HG03097 (cell line): ENCODE measurements around the gene FOXD4L5.
"Not testable (repeated sequence)": the region's sequence is repeated elsewhere in the genome, so short reads cannot be mapped to it uniquely, and the experiment has no call there.

Experiments
- ATAC-seq: cut with Tn5 transposase; IDR thresholded peaks from one replicate; pipeline ENCODE4 v1.9.1; 2021; ENCODE audit not compliant: unreplicated experiment, low FRiP score

FOXD4L5 gene

DNA sequence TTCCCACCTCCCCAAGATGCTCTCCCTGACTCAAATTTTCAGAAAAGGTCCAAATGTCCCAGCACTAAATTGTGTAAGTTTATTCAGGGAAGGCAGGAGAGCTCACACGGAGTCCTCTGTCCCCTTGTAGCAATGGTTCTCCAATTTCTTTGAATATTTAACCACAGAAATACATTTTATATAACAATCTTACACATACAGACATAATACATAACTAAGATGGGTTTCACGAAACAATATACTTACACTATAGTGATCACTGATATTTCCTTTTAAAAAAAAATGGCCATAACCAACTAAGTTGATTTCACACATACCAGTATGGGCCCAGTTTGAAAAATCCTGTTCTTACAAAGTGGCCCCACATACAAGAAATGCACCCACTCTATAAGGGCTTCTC is at the start of gene FOXD4L5:
Gene FOXD4L5, minus strand, starts transcription at position 101 of the 400 bp plus-strand sequence. CDS start 832 bp downstream, outside the sequence.
- ATAC-seq, result not testable (repeated sequence)

DNA sequence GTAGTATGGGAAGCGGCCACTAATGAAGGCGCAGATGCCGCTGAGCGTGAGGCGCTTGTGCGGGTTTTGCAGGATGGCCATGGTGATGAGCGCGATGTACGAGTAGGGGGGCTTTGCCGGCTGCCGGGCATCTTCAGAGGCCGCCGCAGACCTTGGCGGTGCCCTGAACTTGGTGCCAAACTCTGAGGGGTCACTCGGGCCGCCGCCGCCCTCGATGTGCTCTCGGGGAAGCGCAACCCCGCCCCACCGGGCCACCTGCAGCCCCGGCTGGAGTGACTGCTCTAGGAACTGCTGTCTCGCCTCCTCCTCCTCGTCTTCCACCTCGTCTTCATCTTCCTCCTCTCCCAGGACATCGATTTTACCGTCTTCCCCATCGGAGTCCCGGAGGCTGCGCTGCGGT is 1.1 kb downstream of the FOXD4L5 start:
- ATAC-seq, result not testable (repeated sequence)

DNA sequence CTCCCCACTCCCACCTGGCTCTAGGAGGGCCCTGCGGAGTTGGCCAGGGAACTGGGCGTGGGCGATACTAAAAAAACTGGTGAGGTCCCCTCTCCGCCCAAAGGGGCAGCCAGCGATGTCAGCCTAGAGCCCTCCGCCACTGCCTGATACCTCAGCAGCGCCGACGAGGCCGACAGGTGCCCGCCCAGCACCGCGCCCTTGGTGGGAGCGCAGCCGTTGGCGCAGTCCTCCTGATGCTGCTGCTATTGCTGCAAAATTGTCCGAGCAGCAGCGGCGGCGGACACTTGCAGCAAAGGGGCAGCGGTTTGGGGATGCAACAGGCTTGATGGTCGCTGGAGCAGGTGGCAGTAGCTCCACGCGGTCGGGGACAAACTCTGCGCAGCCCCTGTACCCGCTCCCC is 2.0 kb downstream of the FOXD4L5 start:
- ATAC-seq, result not testable (repeated sequence)
